Heart left ventricle (tissue), 16 donors: ENCODE results near the gene EXOC2. TPM values are rescaled to one million over a fixed set of nuclear protein-coding genes. Genes with fewer than 3 reads are reported as not detected.

Experiments used
- ATAC-seq, 4 donors: fragments of 200-7000 bp; cut with Tn5 transposase; one replicate each; pipeline ENCODE4 v1.9.1; 2020 to 2022; ENCODE audit warnings: moderate library complexity in 4 of 4, mild to moderate bottlenecking in 3 of 4, moderate number of reproducible peaks in 1 of 4
- DNase-seq, 5 donors: peaks; one replicate each; pipeline ENCODE4 v3.0.0-alpha.2; 2020
- H3K27ac ChIP-seq, 12 donors: fragments of 200-600 bp; sonication (generic) in 4 of 12; one replicate each; pipeline versions ENCODE4 v1.5.0 to v1.8.0; 2016 to 2022; ENCODE audit warnings: mild to moderate bottlenecking in 2 of 12
- H3K27me3 ChIP-seq, 9 donors: fragments of 200-600 bp; sonication (generic) in 2 of 9; one replicate each; pipeline versions ENCODE4 v1.5.1 to v1.8.0; 2016 to 2022; ENCODE audit warnings: mild to moderate bottlenecking in 3 of 9
- H3K36me3 ChIP-seq, 9 donors: fragments of 200-600 bp; sonication (generic) in 2 of 9; one replicate each; pipeline versions ENCODE4 v1.5.0 to v1.8.0; 2018 to 2022; ENCODE audit warnings: mild to moderate bottlenecking in 2 of 9
- H3K4me1 ChIP-seq, 12 donors: fragments of 200-600 bp; sonication (generic) in 4 of 12; one replicate each; pipeline versions ENCODE4 v1.5.0 to v1.8.0; 2016 to 2022; ENCODE audit warnings: mild to moderate bottlenecking in 3 of 12
- H3K4me3 ChIP-seq, 12 donors: fragments of 200-600 bp; sonication (generic) in 4 of 12; one replicate each; pipeline versions ENCODE4 v1.5.0 to v1.8.0; 2017 to 2022; ENCODE audit warnings: mild to moderate bottlenecking in 9 of 12, moderate library complexity in 4 of 12
- H3K9me3 ChIP-seq, 12 donors: fragments of 200-600 bp; sonication (generic) in 4 of 12; one replicate each; pipeline versions ENCODE4 v1.5.0 to v1.8.0; 2016 to 2022; ENCODE audit warnings: mild to moderate bottlenecking in 1 of 12
- CTCF ChIP-seq, 12 donors: fragments of 200-600 bp; sonication (generic) in 4 of 12; IDR thresholded peaks; one replicate each; pipeline versions ENCODE4 v1.5.0 to v1.8.0; 2018 to 2022; ENCODE audit warnings: antibody characterized with exemption in 12 of 12, mild to moderate bottlenecking in 5 of 12
- POLR2A ChIP-seq, 2 donors: fragments of 450-650 bp; IDR thresholded peaks; one replicate each; pipeline ENCODE4 v1.6.1; 2017; ENCODE audit warnings: antibody characterized with exemption in 2 of 2, mild to moderate bottlenecking in 2 of 2, moderate library complexity in 2 of 2
- WGBS, 4 donors: extraction: QIAGEN DNeasy Blood & Tissue Kit in 2 of 4; methylation state at CpG; one replicate each; pipeline versions ENCODE4 v1.1.5 to v1.1.7; 2013 to 2018; 5-methylcytosine and 5-hydroxymethylcytosine counted together
- intact Hi-C, 10 donors: fragments of 100-400 bp; cut with DNase I; formaldehyde crosslinking; loops; one replicate each; pipeline versions ENCODE4 v1.11.1 to v1.14.2; 2022
- polyA plus RNA-seq, 2 donors: library from polyadenylated mRNA; stranded (reverse); fragments of 200-250 nt; gene quantifications; one replicate each; pipeline ENCODE4 v1.2.3, GENCODE V29; 2013
- total RNA-seq, 9 donors: library from RNA; depleted of rRNA in 2 of 9; stranded (reverse); fragments of >200 nt in 2 of 9; fragmentation: NEBNext Ultra II Directional in 3 of 9; extraction: Animal tissue kit (Norgen Biotek cat#: 25700) in 3 of 9; gene quantifications; one replicate each; pipeline versions ENCODE4 v1.1.0 to v1.2.4, GENCODE V29; 2016 to 2023
- donor health status: ischemic (EF 13 %, LVEDD 7.1; RV severe dilation, severe dysfunction).
- donor health status: healthy with polysubstance abuse.
- donor health status: DM: no; HTN: yes; CAD: no.
- donor health status: DM: no; HTN: no; CAD: no.
- donor health status: ischemic (EF 25% LVEDD 6.9; RV normal size, moderate dysfunction).
- donor health status: ischemic (EF 25% LVEDD 5.7; RV mildly dilated, moderate dysfunction).
- donor health status: healthy.
- donor health status: DM: yes; HTN: yes; CAD: no.
- donor health status: ischemic (EF 35%, LVEDD 5.7; RV mildly dilated, moderate dysfunction).
- donor health status: nonischemic (EF 11% LVEDD 7.7; RV severe dilation, severe dysfunction).
- donor health status: DM: yes; HTN: yes; CAD: no.
- donor health status: PGD.
- donor health status: ischemic (EF 29% LVEDD 5.4; RV normal size, mild dysfunction).
- donor health status: nonischemic (EF 23%, LVEDD 6.1; RV moderate dilation, normal function).

EXOC2 gene
- total and polyA plus RNA-seq, 11 donors: 4.4 to 23.0 (median 12.5) TPM

- H3K36me3 ChIP-seq: peaks cover 0 to 66% (median 45%) of the 10 kb centered on the region in 9 donors
- TF ChIP-seq POLR2A (IDR thresholded peaks at IDR 0.05) (no peak), CTCF (IDR thresholded peaks at IDR 0.05) (no peak)
Observed at GRCh38 chr6:493840-494239, 199.1 kb downstream of the EXOC2 start.

GRCh38 chr6:492816-493414 lies 200.0 kb downstream of the EXOC2 start:
- no peak for ATAC-seq

More at GRCh38 chr6:493840-494239, 199.1 kb downstream of the EXOC2 start:
- WGBS, 4 donors: 81 to 90% (median 84%) methylated on average over 6 of the region's 6 CpGs
- ATAC-seq (no peak), DNase-seq (no peak)
- Histone ChIP-seq H3K9me3 (peaks cover 0 to 5% (median 0%) of the 10 kb centered on the region in 12 donors), H3K4me3 (no peak overlapping the region), H3K27me3 (no peaks in the 10 kb centered on the region), H3K27ac (peak overlapping the region in 1 of 12 donors; percentile 17), H3K4me1 (peaks cover 0 to 11% (median 0%) of the 10 kb centered on the region in 12 donors)
- intact Hi-C loops: no loop called here

GRCh38 chr6:492178-492577 lies 200.8 kb downstream of the EXOC2 start:
- H3K27ac ChIP-seq: no peak overlapping the region
- peaks cover 0 to 78% (median 50%) of the 10 kb centered on the region in 9 donors for H3K36me3 ChIP-seq
- DNase-seq (no peak), ATAC-seq (no peak)
- TF ChIP-seq CTCF (IDR thresholded peaks at IDR 0.05) (no peak), POLR2A (IDR thresholded peaks at IDR 0.05) (no peak)
- H3K27me3 ChIP-seq: no peaks in the 10 kb centered on the region
- intact Hi-C loops: no loop called here
- H3K4me3 ChIP-seq: no peak overlapping the region
- 97 to 98% (median 97%) methylated on average over 5 of the region's 5 CpGs for WGBS, 4 donors
- H3K9me3 ChIP-seq: peaks cover 0 to 5% (median 0%) of the 10 kb centered on the region in 12 donors
- peaks cover 0 to 11% (median 0%) of the 10 kb centered on the region in 12 donors for H3K4me1 ChIP-seq

More at GRCh38 chr6:492816-493414, 200.0 kb downstream of the EXOC2 start:
- WGBS, 4 donors: 96 to 99% (median 97%) methylated on average over 2 of the region's 2 CpGs
- Histone ChIP-seq H3K36me3 (peaks cover 0 to 71% (median 45%) of the 10 kb centered on the region in 9 donors), H3K4me3 (no peak overlapping the region), H3K27ac (peak overlapping the region in 1 of 12 donors; percentile 11), H3K4me1 (peaks cover 0 to 11% (median 0%) of the 10 kb centered on the region in 12 donors), H3K9me3 (peaks cover 0 to 5% (median 0%) of the 10 kb centered on the region in 12 donors), H3K27me3 (no peaks in the 10 kb centered on the region)
- no peak for TF ChIP-seq POLR2A (IDR thresholded peaks at IDR 0.05)
- TF ChIP-seq CTCF (IDR thresholded peaks at IDR 0.05): no peak
- intact Hi-C loops: no loop called here
- DNase-seq: no peak

GRCh38 chr6:491233-491632 lies 201.7 kb downstream of the EXOC2 start:
- no peak for TF ChIP-seq POLR2A (IDR thresholded peaks at IDR 0.05)
- no peak for TF ChIP-seq CTCF (IDR thresholded peaks at IDR 0.05)
- Histone ChIP-seq H3K4me1 (peaks cover 0 to 11% (median 0%) of the 10 kb centered on the region in 12 donors), H3K9me3 (peaks cover 0 to 5% (median 0%) of the 10 kb centered on the region in 12 donors), H3K4me3 (no peak overlapping the region), H3K27ac (peak overlapping the region in 1 of 12 donors; percentile 10), H3K27me3 (no peaks in the 10 kb centered on the region), H3K36me3 (peaks cover 0 to 78% (median 50%) of the 10 kb centered on the region in 9 donors)
- 87 to 92% (median 89%) methylated on average over 6 of the region's 6 CpGs for WGBS, 4 donors
- no peak for ATAC-seq
- intact Hi-C loops: no loop called here
- DNase-seq: no peak
